Small intestine (tissue), 7 donors: ENCODE results near the gene LAMA3. TPM values are rescaled to one million over a fixed set of nuclear protein-coding genes. Genes with fewer than 3 reads are reported as not detected.

Source experiments
- DNase-seq, 2 donors: peaks; one replicate each; pipeline versions ENCODE4 v3.0.0 to v3.0.0-alpha.2; 2013
- FAIRE-seq: peaks from 2 replicates; lab custom pipeline; 2012; peaks lifted over from hg19 to GRCh38; lab: Jason Lieb, UNC
- H3K27ac ChIP-seq, 3 donors: one replicate each; pipeline ENCODE4 v1.5.1; 2013; ENCODE audit warnings: low read length in 2 of 3, mild to moderate bottlenecking in 2 of 3, control low read depth in 1 of 3, inconsistent platforms in 1 of 3, low read depth in 1 of 3, moderate library complexity in 1 of 3
- H3K27me3 ChIP-seq, 3 donors: one replicate each; pipeline ENCODE4 v1.6.1; 2013; ENCODE audit warnings: low read length in 3 of 3, inconsistent platforms in 1 of 3; ENCODE audit not compliant: control insufficient read depth in 3 of 3, insufficient read depth in 3 of 3
- H3K36me3 ChIP-seq, 3 donors: one replicate each; pipeline ENCODE4 v1.6.1; 2013; ENCODE audit warnings: low read length in 3 of 3, inconsistent platforms in 1 of 3, low read depth in 1 of 3, mild to moderate bottlenecking in 1 of 3, moderate library complexity in 1 of 3; ENCODE audit not compliant: control insufficient read depth in 3 of 3, insufficient read depth in 2 of 3
- H3K4me1 ChIP-seq, 3 donors: one replicate each; pipeline ENCODE4 v1.6.1; 2013; ENCODE audit warnings: low read length in 2 of 3, inconsistent platforms in 1 of 3, low read depth in 1 of 3, mild to moderate bottlenecking in 1 of 3, moderate library complexity in 1 of 3; ENCODE audit not compliant: control insufficient read depth in 3 of 3, insufficient read depth in 2 of 3
- H3K4me3 ChIP-seq, 3 donors: one replicate each; pipeline ENCODE4 v1.5.1; 2013; ENCODE audit warnings: low read length in 3 of 3, control low read depth in 1 of 3, inconsistent platforms in 1 of 3, low read depth in 1 of 3, mild to moderate bottlenecking in 1 of 3, moderate library complexity in 1 of 3
- H3K9me3 ChIP-seq, 2 donors: one replicate each; pipeline ENCODE4 v1.6.1; 2013; ENCODE audit warnings: low read depth in 1 of 2, low read length in 1 of 2; ENCODE audit not compliant: control insufficient read depth in 2 of 2, insufficient read depth in 1 of 2
- WGBS, 3 donors: extraction: QIAGEN DNeasy Blood & Tissue Kit; methylation state at CpG; one replicate each; pipeline ENCODE4 v1.1.7; 2013; 5-methylcytosine and 5-hydroxymethylcytosine counted together
- polyA plus RNA-seq, 4 donors: library from polyadenylated mRNA; stranded (reverse) in 3 of 4; unstranded in 1 of 4; fragments of 200-250 nt in 3 of 4; fragments of 120-200 nt in 1 of 4; gene quantifications; one replicate each; pipeline versions ENCODE4 v1.2.1 to v1.2.3, GENCODE V29; 2013
- donor health status: healthy with polysubstance abuse.
- donor health status: control.
- donor health status: control.
- donor health status: Bipolar disorder and iron deficiency.
- donor health status: healthy.

LAMA3 gene
- polyA plus RNA-seq, 4 donors, result 9.7 to 67.4 (median 22.0) TPM

- FAIRE-seq (no peak), DNase-seq (peak in 1 of 2 donors; percentile 10)
- H3K4me3 ChIP-seq, result no peak overlapping the region
- no peaks in the 10 kb centered on the region for H3K4me1 ChIP-seq
- WGBS, 3 donors, result 40 to 56% (median 42%) methylated on average over 1 of the region's 1 CpG
- no peaks in the 10 kb centered on the region for H3K36me3 ChIP-seq
- H3K27me3 ChIP-seq, result no peaks in the 10 kb centered on the region
- peaks cover 0 to 5% of the 10 kb centered on the region in 2 donors for H3K9me3 ChIP-seq
- H3K27ac ChIP-seq, result no peak overlapping the region
Observed at GRCh38 chr18:23784832-23785245, 95.6 kb downstream of the LAMA3 start.

- Histone ChIP-seq H3K36me3 (no peaks in the 10 kb centered on the region), H3K4me1 (peaks cover 0 to 4% (median 0%) of the 10 kb centered on the region in 3 donors), H3K9me3 (peaks cover 0 to 8% of the 10 kb centered on the region in 2 donors), H3K27me3 (no peaks in the 10 kb centered on the region), H3K4me3 (no peak overlapping the region), H3K27ac (no peak overlapping the region)
- DNase-seq (no peak), FAIRE-seq (no peak)
- 59 to 68% (median 63%) methylated on average over 1 of the region's 1 CpG for WGBS, 3 donors
Observed at GRCh38 chr18:23793051-23793450, 103.8 kb downstream of the LAMA3 start.

DNA sequence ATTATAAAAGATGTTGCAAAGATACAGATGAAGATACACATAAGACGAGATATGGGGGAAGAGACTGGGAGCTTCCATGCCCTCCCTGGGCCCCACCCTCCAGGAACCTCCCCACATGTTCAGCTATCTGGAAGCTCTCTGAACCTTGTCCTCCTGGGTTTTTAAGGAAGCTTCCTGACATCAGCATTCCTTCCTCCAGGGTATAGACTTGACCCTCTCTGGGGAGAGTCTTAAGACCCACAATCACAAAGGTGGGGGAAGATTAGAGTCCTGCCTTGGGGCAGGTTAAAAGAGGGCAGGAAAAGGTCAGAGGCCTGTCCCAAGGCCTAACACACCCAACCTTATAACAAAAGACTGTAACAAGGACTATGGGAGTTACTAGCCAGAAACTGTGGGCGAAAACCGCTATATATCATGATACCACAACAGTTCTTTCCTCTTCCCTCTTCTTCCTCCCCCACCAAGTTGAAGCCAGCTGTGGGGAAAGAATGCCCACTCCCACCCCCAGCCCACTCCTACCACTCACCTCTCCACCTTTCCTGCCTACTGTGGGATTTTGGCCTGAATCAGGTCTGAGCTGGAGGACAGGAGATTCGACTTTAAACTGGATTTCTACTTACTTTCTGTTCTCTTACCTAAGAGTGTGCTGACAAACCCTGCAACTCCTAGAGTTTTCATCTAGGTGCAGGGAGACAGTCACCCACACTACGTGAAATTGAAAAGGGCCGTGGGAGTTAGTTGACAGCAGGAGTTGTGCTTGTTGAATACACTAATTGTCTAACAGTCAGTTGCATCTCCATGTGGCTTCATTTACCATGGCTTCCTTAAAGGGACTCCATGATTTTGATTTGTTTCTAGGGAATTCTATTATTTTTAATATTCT is 105.0 kb downstream of the LAMA3 start:
- Histone ChIP-seq H3K4me1 (peaks cover 0 to 4% (median 0%) of the 10 kb centered on the region in 3 donors), H3K27ac (no peak overlapping the region), H3K36me3 (no peaks in the 10 kb centered on the region), H3K27me3 (no peaks in the 10 kb centered on the region), H3K4me3 (no peak overlapping the region), H3K9me3 (peaks cover 0 to 8% of the 10 kb centered on the region in 2 donors)
- 86 to 95% (median 88%) methylated on average over 6 of the region's 6 CpGs for WGBS, 3 donors
- DNase-seq (peak; percentile 18 to 32), FAIRE-seq (no peak)

DNA sequence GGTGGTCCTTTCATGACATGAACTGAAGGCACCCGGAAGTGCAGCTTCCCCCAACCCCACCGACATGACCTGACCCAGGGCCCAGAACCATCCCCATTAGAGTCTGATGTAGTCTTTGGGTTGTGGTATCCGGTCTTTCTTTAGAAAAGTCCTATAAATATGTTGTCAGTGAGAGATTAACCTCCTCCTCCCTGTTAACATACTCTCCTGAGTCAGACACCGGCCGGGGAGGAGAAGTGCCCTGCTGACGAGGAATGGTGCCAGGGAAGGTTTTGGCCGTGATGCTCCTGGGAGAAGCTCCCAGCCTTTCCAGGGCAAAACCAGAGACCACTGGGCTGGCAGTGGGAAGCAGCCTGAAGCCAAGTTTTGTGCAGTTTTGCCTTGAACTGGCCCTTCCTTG is 109.0 kb downstream of the LAMA3 start:
- Histone ChIP-seq H3K9me3 (no peaks in the 10 kb centered on the region), H3K4me3 (no peak overlapping the region), H3K27me3 (no peaks in the 10 kb centered on the region), H3K36me3 (no peaks in the 10 kb centered on the region), H3K4me1 (peaks cover 0 to 4% (median 0%) of the 10 kb centered on the region in 3 donors), H3K27ac (no peak overlapping the region)
- DNase-seq (no peak), FAIRE-seq (no peak)
- 76 to 92% (median 86%) methylated on average over 7 of the region's 7 CpGs for WGBS, 3 donors

GRCh38 chr18:23798824-23799223 is 109.6 kb downstream of the LAMA3 start:
- Histone ChIP-seq H3K27me3 (no peaks in the 10 kb centered on the region), H3K4me1 (peaks cover 0 to 4% (median 0%) of the 10 kb centered on the region in 3 donors), H3K36me3 (no peaks in the 10 kb centered on the region), H3K4me3 (no peak overlapping the region), H3K27ac (no peak overlapping the region), H3K9me3 (no peaks in the 10 kb centered on the region)
- WGBS, 3 donors, result 61 to 64% (median 62%) methylated on average over 3 of the region's 3 CpGs
- FAIRE-seq, result no peak
- DNase-seq, result no peak

DNA sequence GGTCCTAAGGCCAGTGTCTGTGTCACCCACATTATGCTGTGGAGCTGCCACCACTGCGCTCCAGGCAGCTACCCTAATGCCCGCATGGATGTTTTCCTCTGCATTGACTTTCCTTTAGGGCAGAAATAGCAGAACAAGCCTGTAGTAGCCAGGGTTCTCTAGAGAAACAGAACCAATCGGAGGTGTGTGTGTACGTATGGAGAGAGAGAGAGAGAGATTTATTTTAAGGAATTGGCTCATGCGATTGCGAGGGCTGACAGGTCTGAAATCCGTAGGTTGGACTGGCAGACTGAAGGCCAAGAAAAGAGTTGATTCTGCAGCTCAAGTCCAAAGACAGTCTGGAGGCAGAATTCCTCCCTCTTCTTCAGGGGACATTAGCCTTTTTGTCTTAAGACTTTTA is 110.3 kb downstream of the LAMA3 start:
- H3K36me3 ChIP-seq, result no peaks in the 10 kb centered on the region
- no peak overlapping the region for H3K27ac ChIP-seq
- DNase-seq (no peak), FAIRE-seq (no peak)
- no peaks in the 10 kb centered on the region for H3K9me3 ChIP-seq
- 95 to 98% (median 97%) methylated on average over 7 of the region's 7 CpGs for WGBS, 3 donors
- no peak overlapping the region for H3K4me3 ChIP-seq
- H3K4me1 ChIP-seq, result no peaks in the 10 kb centered on the region
- no peaks in the 10 kb centered on the region for H3K27me3 ChIP-seq

DNA sequence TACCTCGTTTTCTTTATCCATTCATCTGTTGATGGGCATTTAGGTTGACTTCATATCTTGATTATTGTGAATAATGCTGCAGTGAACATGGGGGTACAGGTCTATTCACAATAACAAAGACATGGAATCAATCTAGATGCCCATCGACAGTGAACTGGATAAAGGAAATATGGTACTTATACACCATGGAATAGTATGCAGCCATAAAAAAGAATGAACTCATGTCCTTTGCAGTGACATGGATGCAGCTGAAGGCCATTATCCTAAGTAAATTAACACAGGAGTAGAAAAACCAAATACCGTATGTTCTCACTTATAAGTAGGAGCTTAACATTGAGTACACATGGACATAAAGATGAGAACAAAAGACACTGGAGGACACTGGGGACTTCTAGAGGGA is 111.6 kb downstream of the LAMA3 start:
- H3K27ac ChIP-seq, result no peak overlapping the region
- no peaks in the 10 kb centered on the region for H3K9me3 ChIP-seq
- no peaks in the 10 kb centered on the region for H3K4me1 ChIP-seq
- no peak overlapping the region for H3K4me3 ChIP-seq
- DNase-seq (no peak), FAIRE-seq (no peak)
- H3K36me3 ChIP-seq, result no peaks in the 10 kb centered on the region
- H3K27me3 ChIP-seq, result no peaks in the 10 kb centered on the region
- WGBS, 3 donors, result 88 to 95% (median 88%) methylated on average over 3 of the region's 3 CpGs

GRCh38 chr18:23802817-23803216 is 113.6 kb downstream of the LAMA3 start:
- no peaks in the 10 kb centered on the region for H3K4me1 ChIP-seq
- H3K4me3 ChIP-seq, result no peak overlapping the region
- DNase-seq, result no peak
- FAIRE-seq, result no peak
- no peaks in the 10 kb centered on the region for H3K36me3 ChIP-seq
- H3K27me3 ChIP-seq, result no peaks in the 10 kb centered on the region
- peaks cover 0 to 4% of the 10 kb centered on the region in 2 donors for H3K9me3 ChIP-seq
- WGBS, 3 donors, result 76 to 93% (median 89%) methylated on average over 2 of the region's 2 CpGs
- no peak overlapping the region for H3K27ac ChIP-seq
